HG03060 (cell line): Measurements from ENCODE around the gene PRR33.
"Not testable (repeated sequence)": the region's sequence is repeated elsewhere in the genome, so short reads cannot be mapped to it uniquely, and the experiment has no call there.

ENCODE experiments used
- ATAC-seq: cut with Tn5 transposase; IDR thresholded peaks from one replicate; pipeline ENCODE4 v1.9.1; 2021; ENCODE audit warnings: low read depth, moderate number of reproducible peaks; ENCODE audit not compliant: unreplicated experiment

Gene PRR33

GRCh38 chr11:1890856-1891830 is 552 bp downstream of the PRR33 start:
- ATAC-seq, result no peak

- no peak for ATAC-seq
These were observed 1.5 kb downstream of the PRR33 start for GRCh38 chr11:1889941-1890855.

GRCh38 chr11:1889224-1889930 is 2.3 kb downstream of the PRR33 start:
- no peak for ATAC-seq

- ATAC-seq, result no peak
These were observed 2.9 kb downstream of the PRR33 start for GRCh38 chr11:1888811-1889210.

GRCh38 chr11:1888347-1888753 is 3.3 kb downstream of the PRR33 start:
- no peak for ATAC-seq

GRCh38 chr11:1887451-1888346 is 4.0 kb downstream of the PRR33 start:
- ATAC-seq, result no peak

GRCh38 chr11:1886551-1886950 is 5.1 kb downstream of the PRR33 start:
- ATAC-seq, result not testable (repeated sequence)

GRCh38 chr11:1884303-1884700 is 7.4 kb downstream of the PRR33 start:
- no peak for ATAC-seq

- no peak for ATAC-seq
These were observed 8.1 kb downstream of the PRR33 start for GRCh38 chr11:1883346-1884302.

GRCh38 chr11:1882265-1883238 is 9.1 kb downstream of the PRR33 start:
- no peak for ATAC-seq

GRCh38 chr11:1881442-1882264 is 10.0 kb downstream of the PRR33 start:
- ATAC-seq, result no peak

- no peak for ATAC-seq
These were observed 10.8 kb downstream of the PRR33 start for GRCh38 chr11:1880746-1881441.

- no peak for ATAC-seq
These were observed 11.6 kb downstream of the PRR33 start for GRCh38 chr11:1879941-1880720.

GRCh38 chr11:1879342-1879940 is 12.3 kb downstream of the PRR33 start:
- ATAC-seq, result no peak
